AG08395 (cell line): ENCODE measurements around the gene HGFAC.
"Not testable (repeated sequence)": the region's sequence is repeated elsewhere in the genome, so short reads cannot be mapped to it uniquely, and the experiment has no call there.

Experiments
- DNase-seq: peaks from one replicate; pipeline ENCODE4 v3.0.0; 2012; ENCODE audit warnings: mixed read lengths, low spot score

HGFAC gene

DNA sequence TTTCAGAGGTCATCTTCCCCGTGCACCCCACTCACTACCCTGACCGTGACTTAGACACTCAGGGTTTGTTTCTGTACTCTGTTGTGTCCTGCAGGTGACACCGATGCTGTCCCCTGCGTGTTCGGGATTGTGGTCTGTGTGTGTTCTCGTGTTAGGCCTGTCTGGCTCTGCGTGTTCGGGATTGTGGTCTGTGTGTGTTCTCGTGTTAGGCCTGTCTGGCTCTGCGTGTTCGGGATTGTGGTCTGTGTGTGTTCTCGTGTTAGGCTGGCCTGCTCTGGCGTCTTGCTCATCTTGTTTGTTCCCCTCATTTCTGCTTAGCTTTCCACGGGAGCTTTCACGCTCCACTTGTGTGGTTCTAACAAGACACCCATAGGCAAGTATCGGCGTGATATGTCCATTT, 30.6 kb upstream of the HGFAC start:
- DNase-seq, result not testable (repeated sequence)

DNA sequence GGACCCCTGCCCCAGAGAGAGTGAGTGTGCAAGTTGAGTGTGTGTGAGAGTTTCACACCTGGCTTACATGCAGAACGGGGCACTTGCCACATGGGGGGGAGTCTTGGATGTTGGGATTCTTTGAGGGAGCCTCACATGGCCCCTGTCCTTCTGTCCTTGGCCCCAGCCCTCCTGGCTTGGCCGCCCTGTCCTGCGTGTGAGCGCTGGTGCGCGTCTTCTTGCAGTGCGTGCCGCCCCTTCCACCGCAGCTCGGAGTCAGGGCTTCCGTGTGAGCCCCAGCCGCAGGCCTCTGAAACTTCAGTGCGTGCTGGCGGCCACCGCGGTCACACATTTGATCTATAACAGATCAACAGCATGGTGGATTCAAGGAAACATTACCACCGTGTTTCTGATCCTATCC, 30.1 kb upstream of the HGFAC start:
- no peak for DNase-seq

- no peak for DNase-seq
Observed at GRCh38 chr4:3412257-3413020, 29.3 kb upstream of the HGFAC start.

GRCh38 chr4:3413217-3413671, 28.5 kb upstream of the HGFAC start:
- DNase-seq, result no peak

GRCh38 chr4:3413675-3414420, 27.9 kb upstream of the HGFAC start:
- DNase-seq, result no peak

- no peak for DNase-seq
Observed at GRCh38 chr4:3414421-3415279, 27.1 kb upstream of the HGFAC start.

GRCh38 chr4:3415471-3416141, 26.2 kb upstream of the HGFAC start:
- no peak for DNase-seq

- no peak for DNase-seq
Observed at GRCh38 chr4:3416270-3416669, 25.5 kb upstream of the HGFAC start.

GRCh38 chr4:3416821-3417221, 24.9 kb upstream of the HGFAC start:
- DNase-seq, result no peak

GRCh38 chr4:3417448-3417847, 24.3 kb upstream of the HGFAC start:
- DNase-seq, result no peak

GRCh38 chr4:3418029-3418762, 23.6 kb upstream of the HGFAC start:
- no peak for DNase-seq

DNA sequence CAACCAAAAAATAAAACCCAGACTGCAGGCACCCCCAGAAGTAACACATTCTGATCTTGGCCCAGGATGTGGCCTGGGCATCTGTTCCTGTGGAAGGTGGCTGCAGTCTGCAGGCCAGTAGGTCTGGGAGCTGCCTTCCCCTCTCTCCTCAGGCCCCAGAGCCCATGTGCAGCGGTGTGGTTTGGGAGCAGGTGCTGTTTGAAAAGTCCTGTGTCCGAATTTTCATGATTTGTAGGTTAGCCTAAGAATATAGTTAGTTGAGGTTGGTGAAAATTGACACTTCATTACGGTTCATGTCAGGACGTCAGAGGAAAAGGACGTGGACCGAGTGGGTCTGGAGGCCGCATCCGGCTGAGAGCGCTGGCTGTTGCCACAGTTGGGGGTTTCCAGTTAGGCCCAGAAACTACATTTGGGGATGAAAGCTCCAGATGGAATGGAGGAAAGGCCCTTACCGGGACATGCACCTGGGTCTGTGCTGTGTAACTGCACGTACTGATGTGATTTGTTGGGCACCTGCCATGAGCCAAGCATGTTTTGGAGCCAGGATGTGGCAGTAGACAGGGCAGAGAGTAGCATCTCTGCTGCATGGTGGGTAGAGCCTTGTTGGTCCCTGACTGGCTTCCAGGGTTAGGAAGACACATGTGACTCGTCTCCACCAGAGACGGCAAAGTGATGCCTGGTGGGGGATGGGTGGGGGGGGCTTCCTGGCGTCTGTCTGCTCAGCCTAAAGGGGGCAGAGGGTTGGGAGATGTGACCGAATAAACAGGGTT, 21.7 kb upstream of the HGFAC start:
- DNase-seq, result no peak

DNA sequence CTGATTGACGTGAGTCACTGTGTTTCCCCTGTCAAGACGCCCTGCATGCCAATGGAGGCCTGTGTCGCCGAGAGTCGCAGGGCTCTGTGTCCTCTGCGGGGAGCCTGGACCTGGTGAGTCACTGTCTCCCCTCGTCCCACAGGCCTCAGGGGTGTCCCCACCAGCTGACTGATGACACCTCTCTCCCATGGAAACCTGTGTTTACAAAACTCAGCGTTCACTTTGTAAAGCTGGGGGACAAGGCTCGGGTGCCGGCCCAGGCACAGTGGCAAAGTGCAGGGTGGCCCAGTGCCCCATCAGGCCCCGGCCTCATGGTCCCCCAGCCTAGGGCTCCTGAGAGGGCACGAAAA, 21.2 kb upstream of the HGFAC start:
- DNase-seq, result no peak

GRCh38 chr4:3420956-3421355, 20.8 kb upstream of the HGFAC start:
- no peak for DNase-seq

GRCh38 chr4:3421470-3421869, 20.3 kb upstream of the HGFAC start:
- DNase-seq, result no peak

GRCh38 chr4:3422241-3422801, 19.4 kb upstream of the HGFAC start:
- DNase-seq, result no peak

- DNase-seq, result no peak
Observed at GRCh38 chr4:3422808-3423297, 18.9 kb upstream of the HGFAC start.

GRCh38 chr4:3423406-3423805, 18.4 kb upstream of the HGFAC start:
- DNase-seq, result no peak

- DNase-seq, result no peak
Observed at GRCh38 chr4:3423952-3424351, 17.8 kb upstream of the HGFAC start.

- DNase-seq, result no peak
Observed at GRCh38 chr4:3424522-3425095, 17.2 kb upstream of the HGFAC start.
